Activated CD4-positive, alpha-beta T cell treated with anti-CD3 and anti-CD28 coated beads, Interleukin-2, amount 50 U/mL, for 4 hours (primary cell): ENCODE data around the gene MSL1.

Experiments
- DNase-seq, 2 experiments: peaks; one replicate each; pipeline ENCODE4 v3.0.0-alpha.2; 2020

The MSL1 gene

GRCh38 chr17:40092581-40092980, 29.2 kb upstream of the MSL1 start:
- DNase-seq = no peak

GRCh38 chr17:40093005-40093579, 28.7 kb upstream of the MSL1 start:
- no peak for DNase-seq

- no peak for DNase-seq
Observed at GRCh38 chr17:40093580-40094201, 28.1 kb upstream of the MSL1 start.

GRCh38 chr17:40094874-40095273, 26.9 kb upstream of the MSL1 start:
- no peak for DNase-seq

- DNase-seq = no peak
Observed at GRCh38 chr17:40095351-40095943, 26.3 kb upstream of the MSL1 start.

- DNase-seq = peak; percentile 64 to 67
Observed at GRCh38 chr17:40095944-40096791, 25.6 kb upstream of the MSL1 start.

- no peak for DNase-seq
Observed at GRCh38 chr17:40097087-40097486, 24.7 kb upstream of the MSL1 start.

GRCh38 chr17:40097931-40098845, 23.6 kb upstream of the MSL1 start:
- no peak for DNase-seq

GRCh38 chr17:40098846-40099618, 22.7 kb upstream of the MSL1 start:
- peak; percentile 100 for DNase-seq

- no peak for DNase-seq
Observed at GRCh38 chr17:40099619-40100418, 22.0 kb upstream of the MSL1 start.

GRCh38 chr17:40100419-40100668, 21.4 kb upstream of the MSL1 start, which contains the start of gene NR1D1:
Gene NR1D1 (minus strand): TSS chr17:40100589. CDS start chr17:40100094, 495 bp downstream.
- no peak for DNase-seq

GRCh38 chr17:40100669-40101366, 21.0 kb upstream of the MSL1 start:
- peak; percentile 88 for DNase-seq

GRCh38 chr17:40101367-40102210, 20.2 kb upstream of the MSL1 start:
- DNase-seq = no peak

GRCh38 chr17:40103071-40103661, 18.6 kb upstream of the MSL1 start:
- no peak for DNase-seq

GRCh38 chr17:40103688-40104087, 18.1 kb upstream of the MSL1 start:
- no peak for DNase-seq

GRCh38 chr17:40104594-40105486, 16.9 kb upstream of the MSL1 start:
- DNase-seq = peak in 1 of 2 experiments; percentile 16

- no peak for DNase-seq
Observed at GRCh38 chr17:40105861-40106759, 15.7 kb upstream of the MSL1 start.
